HG02623 (cell line): ENCODE data around the gene FEZF2.

Experiments used
- ATAC-seq: cut with Tn5 transposase; IDR thresholded peaks from one replicate; pipeline ENCODE4 v1.9.1; 2021; ENCODE audit warnings: moderate library complexity; ENCODE audit not compliant: unreplicated experiment

The FEZF2 gene

GRCh38 chr3:62332835-62333244 is 40.5 kb downstream of the FEZF2 start:
- no peak for ATAC-seq

- ATAC-seq = no peak
These were observed 41.3 kb downstream of the FEZF2 start for GRCh38 chr3:62332017-62332416.

- no peak for ATAC-seq
These were observed 43.4 kb downstream of the FEZF2 start for GRCh38 chr3:62329971-62330370.

- no peak for ATAC-seq
These were observed 47.5 kb downstream of the FEZF2 start for GRCh38 chr3:62325896-62326295.

GRCh38 chr3:62323241-62323640 is 50.1 kb downstream of the FEZF2 start:
- ATAC-seq = no peak
